ENCODE results near the gene TALDO1.

- no peak for TF ChIP-seq GATA3 (IDR thresholded peaks at IDR 0.05; ENCODE audit: low read depth, low read length)
- TF ChIP-seq GATA2 (IDR thresholded peaks at IDR 0.05; ENCODE audit: low read depth, low read length), result no peak
Measured at GRCh38 chr11:765802-766091, 18.5 kb downstream of the TALDO1 start.
